IMR-90 (cell line): ENCODE data around the gene SAP30BP. TPM values are rescaled to one million over a fixed set of nuclear protein-coding genes. Genes with fewer than 3 reads are reported as not detected.

ENCODE experiments used
- ATAC-seq: fragments of 200-7000 bp; cut with Tn5 transposase; 2 replicates; pipeline ENCODE4 v1.9.1; 2020; ENCODE audit warnings: low read depth, mild to moderate bottlenecking, moderate library complexity
- BruUV-seq: library from RNA; stranded (reverse); fragments of 400-500 nt; replicated peaks from 2 replicates; lab custom pipeline; 2021; lab: Mats Ljungman, UMichigan
- CTCF ChIA-PET: fragments of 300-600 bp; formaldehyde crosslinking; extraction: SDS; loops from one replicate; lab custom pipeline; 2021; ENCODE audit warnings: antibody characterized with exemption; lab: Yijun Ruan, JAX
- POLR2A ChIA-PET: fragments of 300-600 bp; sonication (Branson Sonifier 250); formaldehyde crosslinking; loops from one replicate; lab custom pipeline; 2022; ENCODE audit warnings: antibody characterized with exemption; ENCODE audit not compliant: unreplicated experiment; lab: Charles Lee
- DNase-seq: peaks from one replicate; pipeline ENCODE4 v3.0.0; 2013
- H2AFZ ChIP-seq: replicated peaks from 2 replicates; pipeline ENCODE3; 2013; ENCODE audit warnings: low read length, mild to moderate bottlenecking; ENCODE audit not compliant: poor library complexity
- H2AK5ac ChIP-seq: 2 replicates; pipeline ENCODE4 v1.6.1; 2013; ENCODE audit warnings: low read depth, low read length, inconsistent platforms
- H2AK9ac ChIP-seq: replicated peaks from 2 replicates; pipeline ENCODE3; 2013; ENCODE audit warnings: mild to moderate bottlenecking, low read depth, low read length, moderate library complexity; ENCODE audit not compliant: poor library complexity
- H2BK120ac ChIP-seq: 2 replicates; pipeline ENCODE4 v1.6.1; 2013; ENCODE audit warnings: low read depth, low read length, inconsistent platforms
- H2BK15ac ChIP-seq: 3 replicates; pipeline ENCODE4 v1.6.1; 2013; ENCODE audit warnings: low read depth, low read length, inconsistent platforms
- H2BK20ac ChIP-seq: 2 replicates; pipeline ENCODE4 v1.6.1; 2013; ENCODE audit warnings: low read depth, mild to moderate bottlenecking, inconsistent platforms, low read length, moderate library complexity
- H2BK5ac ChIP-seq: 2 replicates; pipeline ENCODE4 v1.6.1; 2013; ENCODE audit warnings: mild to moderate bottlenecking, low read depth, low read length, inconsistent platforms; ENCODE audit not compliant: poor library complexity, severe bottlenecking
- H3K14ac ChIP-seq: replicated peaks from 2 replicates; pipeline ENCODE4 v1.6.1; 2013; ENCODE audit warnings: low read depth, low read length, inconsistent platforms
- H3K18ac ChIP-seq: 2 replicates; pipeline ENCODE4 v1.6.1; 2013; ENCODE audit warnings: low read depth, low read length, control low read depth
- H3K23ac ChIP-seq: 2 replicates; pipeline ENCODE4 v1.6.1; 2013; ENCODE audit warnings: low read depth, low read length, inconsistent platforms
- H3K27ac ChIP-seq: 2 replicates; pipeline ENCODE4 v1.5.1; 2013; ENCODE audit warnings: mild to moderate bottlenecking, control low read depth, low read length; ENCODE audit not compliant: insufficient read depth
- H3K27me3 ChIP-seq: 2 replicates; pipeline ENCODE4 v1.6.1; 2013; ENCODE audit warnings: low read length; ENCODE audit not compliant: control insufficient read depth, insufficient read depth
- H3K36me3 ChIP-seq: 2 replicates; pipeline ENCODE4 v1.6.1; 2013; ENCODE audit warnings: low read length, mixed read lengths; ENCODE audit not compliant: control insufficient read depth, insufficient read depth
- H3K4ac ChIP-seq: 2 replicates; pipeline ENCODE4 v1.6.1; 2013; ENCODE audit warnings: low read depth, low read length, inconsistent platforms
- H3K4me1 ChIP-seq: 2 replicates; pipeline ENCODE4 v1.6.1; 2013; ENCODE audit warnings: low read length, mixed read lengths; ENCODE audit not compliant: control insufficient read depth, insufficient read depth
- H3K4me2 ChIP-seq: 2 replicates; pipeline ENCODE4 v1.6.1; 2013; ENCODE audit warnings: low read depth, mild to moderate bottlenecking, control low read depth, low read length, moderate library complexity
- H3K4me3 ChIP-seq: 2 replicates; pipeline ENCODE4 v1.5.1; 2013; ENCODE audit warnings: low read depth, mild to moderate bottlenecking, control low read depth, low read length, moderate library complexity; ENCODE audit not compliant: insufficient read depth
- H3K56ac ChIP-seq: 2 replicates; pipeline ENCODE4 v1.6.1; 2013; ENCODE audit warnings: low read length, inconsistent platforms; ENCODE audit not compliant: insufficient read depth; ENCODE audit errors: extremely low read depth
- H3K79me1 ChIP-seq, 2 experiments: 2 replicates each; pipeline ENCODE4 v1.6.1; 2013; ENCODE audit warnings: low read length in 2 of 2, inconsistent platforms in 1 of 2, low read depth in 1 of 2
- H3K9ac ChIP-seq: 2 replicates; pipeline ENCODE4 v1.6.1; 2013; ENCODE audit warnings: low read depth, low read length, control low read depth
- H3K9me1 ChIP-seq: 2 replicates; pipeline ENCODE4 v1.6.1; 2013; ENCODE audit warnings: low read length, inconsistent platforms; ENCODE audit not compliant: insufficient read depth
- H3K9me3 ChIP-seq: 2 replicates; pipeline ENCODE4 v1.6.1; 2013; ENCODE audit warnings: low read length; ENCODE audit not compliant: control insufficient read depth, insufficient read depth
- H4K20me1 ChIP-seq: 2 replicates; pipeline ENCODE4 v1.6.1; 2013; ENCODE audit warnings: low read length, inconsistent platforms; ENCODE audit not compliant: insufficient read depth
- H4K5ac ChIP-seq: 2 replicates; pipeline ENCODE4 v1.6.1; 2013; ENCODE audit warnings: mild to moderate bottlenecking, low read depth, low read length, control low read depth
- H4K8ac ChIP-seq, 2 experiments: 2 replicates each; pipeline ENCODE4 v1.6.1; 2013; ENCODE audit warnings: low read depth in 2 of 2, low read length in 2 of 2, control low read depth in 1 of 2, inconsistent platforms in 1 of 2
- H4K91ac ChIP-seq: 2 replicates; pipeline ENCODE4 v1.6.1; 2013; ENCODE audit warnings: low read depth, low read length, inconsistent platforms; ENCODE audit not compliant: insufficient read depth
- BHLHE40 ChIP-seq: fragments of 150-350 bp; IDR thresholded peaks from 2 replicates; pipeline ENCODE4 v1.6.1; 2016; ENCODE audit warnings: mild to moderate bottlenecking, low read depth, low read length
- CEBPB ChIP-seq: IDR thresholded peaks from 2 replicates; pipeline ENCODE4 v1.6.1; 2012; ENCODE audit warnings: low read depth, low read length, improper control_type of control experiment
- CHD1 ChIP-seq: IDR thresholded peaks from 2 replicates; pipeline ENCODE4 v1.6.1; 2012; ENCODE audit warnings: low read depth, low read length, improper control_type of control experiment
- FOS ChIP-seq: fragments of 150-350 bp; IDR thresholded peaks from 2 replicates; pipeline ENCODE4 v1.6.1; 2016; ENCODE audit warnings: low read depth, low read length
- MAFK ChIP-seq: IDR thresholded peaks from 2 replicates; pipeline ENCODE4 v1.6.1; 2012; ENCODE audit warnings: low read depth, low read length, improper control_type of control experiment
- MAZ ChIP-seq: IDR thresholded peaks from 2 replicates; pipeline ENCODE4 v1.6.1; 2012; ENCODE audit warnings: low read depth, mild to moderate bottlenecking, low read length, improper control_type of control experiment, moderate library complexity, borderline replicate concordance
- MXI1 ChIP-seq: IDR thresholded peaks from 2 replicates; pipeline ENCODE4 v1.6.1; 2012; ENCODE audit warnings: low read depth, mild to moderate bottlenecking, low read length, moderate library complexity, borderline replicate concordance
- NFE2L2 ChIP-seq: fragments of 150-350 bp; IDR thresholded peaks from 2 replicates; pipeline ENCODE4 v1.6.1; 2016; ENCODE audit warnings: low read depth, mild to moderate bottlenecking, low read length
- POLR2A ChIP-seq: IDR thresholded peaks from 2 replicates; pipeline ENCODE4 v1.6.1; 2012; ENCODE audit warnings: mild to moderate bottlenecking, low read depth, low read length
- RAD21 ChIP-seq: IDR thresholded peaks from 2 replicates; pipeline ENCODE4 v1.6.1; 2012; ENCODE audit warnings: low read length, improper control_type of control experiment
- RCOR1 ChIP-seq: IDR thresholded peaks from 2 replicates; pipeline ENCODE4 v1.6.1; 2012; ENCODE audit warnings: mild to moderate bottlenecking, low read length, improper control_type of control experiment; ENCODE audit not compliant: insufficient replicate concordance
- RFX5 ChIP-seq: IDR thresholded peaks from 2 replicates; pipeline ENCODE4 v1.8.0; 2012; ENCODE audit warnings: low read depth, mild to moderate bottlenecking, low read length, moderate library complexity
- WGBS, 2 experiments: methylation state at CpG; one replicate each; pipeline versions ENCODE4 v1.1.5 to v1.1.7; 2013; ENCODE audit warnings: missing lambda C conversion rate in 2 of 2; ENCODE audit not compliant: insufficient read length in 1 of 2; ENCODE audit errors: extremely low coverage in 2 of 2; 5-methylcytosine and 5-hydroxymethylcytosine counted together
- dilution Hi-C: fragments of 300-500 bp; cut with HindIII; formaldehyde crosslinking; loops from one replicate; pipeline ENCODE4 v1.14.3; 2018; ENCODE audit warnings: low sequenced_read_pairs; ENCODE audit not compliant: unreplicated experiment
- in situ Hi-C: fragments of 300-500 bp; cut with MboI; formaldehyde crosslinking; loops from 3 replicates; pipeline ENCODE4 v1.14.3; 2019; ENCODE audit warnings: low sequenced_read_pairs, inconsistent platforms, mixed read lengths
- intact Hi-C: fragments of 100-400 bp; cut with micrococcal nuclease; formaldehyde crosslinking; loops from 2 replicates; pipeline ENCODE4 v1.10.0; 2022
- polyA plus RNA-seq, 3 experiments: library from polyadenylated mRNA; depleted of rRNA; stranded (reverse); fragments of >200 nt; gene quantifications; 2 replicates each; pipeline ENCODE4 v1.2.3, GENCODE V29; 2012; ENCODE audit warnings: low replicate concordance in 1 of 3
- total RNA-seq: library from RNA; depleted of rRNA; stranded (reverse); fragments of >200 nt; gene quantifications from 2 replicates; pipeline ENCODE4 v1.2.3, GENCODE V29; 2012
- TF ChIP-seq, protein P1 (sequence below): fragments of 150-350 bp; IDR thresholded peaks from 2 replicates; pipeline ENCODE4 v1.6.1; 2016; ENCODE audit warnings: low read depth, mild to moderate bottlenecking, low read length, moderate library complexity, borderline replicate concordance
- TF ChIP-seq, protein P2 (sequence below): conservative IDR thresholded peaks from 2 replicates; pipeline ENCODE4 v1.5.1; 2012; ENCODE audit warnings: mild to moderate bottlenecking, low read depth, low read length, improper control_type of control experiment
- TF ChIP-seq, protein P3 (sequence below): fragments of 150-350 bp; IDR thresholded peaks from 2 replicates; pipeline ENCODE4 v1.6.1; 2017; ENCODE audit warnings: mild to moderate bottlenecking, antibody characterized with exemption, low read length, low read depth

Gene SAP30BP
- total and polyA plus RNA-seq, 2 of the 4 experiments (the other 2 are of a cell fraction): 70.4 to 139 TPM

DNA sequence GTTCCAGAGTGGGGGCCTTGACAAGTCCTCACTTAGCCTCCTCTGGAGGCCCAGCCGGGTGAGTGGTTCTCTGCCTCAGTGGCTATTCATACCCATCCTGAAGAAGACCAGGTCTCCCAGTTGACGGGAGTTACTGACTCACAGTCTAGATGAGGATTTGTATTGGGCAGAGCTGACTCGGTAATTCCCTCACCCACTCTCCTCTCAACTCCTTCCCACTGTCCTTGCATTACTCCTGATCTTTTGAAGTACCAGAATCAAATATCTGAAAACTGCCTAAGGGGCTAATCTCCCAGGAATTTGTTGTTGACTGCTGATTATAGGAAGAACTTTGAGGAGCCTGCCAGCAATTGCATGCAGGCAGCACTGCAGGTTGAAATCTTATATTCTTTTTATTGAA is 14.2 kb downstream of the SAP30BP start:
- dilution Hi-C loops (no loop called here), in situ Hi-C loops (no loop called here), intact Hi-C loops (no loop called here)
- ATAC-seq: peak; percentile 10; the same call in 1 of the 2 replicates
- H3K23ac ChIP-seq: no peak overlapping the region
- WGBS, 2 experiments: no CpG with 5 or more reads among the region's 3 CpGs
- no peak overlapping the region for H3K4me3 ChIP-seq
- H4K8ac ChIP-seq: no peak overlapping the region
- peaks cover 33% of the 10 kb centered on the region for H4K20me1 ChIP-seq
- H2BK120ac ChIP-seq: no peak overlapping the region
- H2BK15ac ChIP-seq: no peak overlapping the region
- no peaks in the 10 kb centered on the region for H3K27me3 ChIP-seq
- ChIA-PET POLR2A (no interaction called here), CTCF (interaction anchor here (1.2 to 5.7 kb wide), 2 partner anchors 67 to 69 kb away, joined by 3 to 18 read pairs; no protein-coding TSS in a partner anchor)
- peak; percentile 58 for DNase-seq
- no peaks in the 10 kb centered on the region for H3K9me3 ChIP-seq
- no peak overlapping the region for H3K4me2 ChIP-seq
- TF ChIP-seq MAFK: no peak
- TF ChIP-seq, protein P1, sequence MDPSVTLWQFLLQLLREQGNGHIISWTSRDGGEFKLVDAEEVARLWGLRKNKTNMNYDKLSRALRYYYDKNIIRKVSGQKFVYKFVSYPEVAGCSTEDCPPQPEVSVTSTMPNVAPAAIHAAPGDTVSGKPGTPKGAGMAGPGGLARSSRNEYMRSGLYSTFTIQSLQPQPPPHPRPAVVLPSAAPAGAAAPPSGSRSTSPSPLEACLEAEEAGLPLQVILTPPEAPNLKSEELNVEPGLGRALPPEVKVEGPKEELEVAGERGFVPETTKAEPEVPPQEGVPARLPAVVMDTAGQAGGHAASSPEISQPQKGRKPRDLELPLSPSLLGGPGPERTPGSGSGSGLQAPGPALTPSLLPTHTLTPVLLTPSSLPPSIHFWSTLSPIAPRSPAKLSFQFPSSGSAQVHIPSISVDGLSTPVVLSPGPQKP: no peak
- no peak for TF ChIP-seq FOS
- TF ChIP-seq RCOR1: no peak
- TF ChIP-seq BHLHE40: no peak
- TF ChIP-seq RAD21: no peak
- no peak for TF ChIP-seq POLR2A
- TF ChIP-seq, protein P2, sequence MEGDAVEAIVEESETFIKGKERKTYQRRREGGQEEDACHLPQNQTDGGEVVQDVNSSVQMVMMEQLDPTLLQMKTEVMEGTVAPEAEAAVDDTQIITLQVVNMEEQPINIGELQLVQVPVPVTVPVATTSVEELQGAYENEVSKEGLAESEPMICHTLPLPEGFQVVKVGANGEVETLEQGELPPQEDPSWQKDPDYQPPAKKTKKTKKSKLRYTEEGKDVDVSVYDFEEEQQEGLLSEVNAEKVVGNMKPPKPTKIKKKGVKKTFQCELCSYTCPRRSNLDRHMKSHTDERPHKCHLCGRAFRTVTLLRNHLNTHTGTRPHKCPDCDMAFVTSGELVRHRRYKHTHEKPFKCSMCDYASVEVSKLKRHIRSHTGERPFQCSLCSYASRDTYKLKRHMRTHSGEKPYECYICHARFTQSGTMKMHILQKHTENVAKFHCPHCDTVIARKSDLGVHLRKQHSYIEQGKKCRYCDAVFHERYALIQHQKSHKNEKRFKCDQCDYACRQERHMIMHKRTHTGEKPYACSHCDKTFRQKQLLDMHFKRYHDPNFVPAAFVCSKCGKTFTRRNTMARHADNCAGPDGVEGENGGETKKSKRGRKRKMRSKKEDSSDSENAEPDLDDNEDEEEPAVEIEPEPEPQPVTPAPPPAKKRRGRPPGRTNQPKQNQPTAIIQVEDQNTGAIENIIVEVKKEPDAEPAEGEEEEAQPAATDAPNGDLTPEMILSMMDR: no peak
- TF ChIP-seq CHD1: no peak
- no peak for TF ChIP-seq CEBPB
- TF ChIP-seq MAZ: no peak
- TF ChIP-seq MXI1: no peak
- no peak for TF ChIP-seq NFE2L2
- TF ChIP-seq RFX5: no peak
- TF ChIP-seq, protein P3, sequence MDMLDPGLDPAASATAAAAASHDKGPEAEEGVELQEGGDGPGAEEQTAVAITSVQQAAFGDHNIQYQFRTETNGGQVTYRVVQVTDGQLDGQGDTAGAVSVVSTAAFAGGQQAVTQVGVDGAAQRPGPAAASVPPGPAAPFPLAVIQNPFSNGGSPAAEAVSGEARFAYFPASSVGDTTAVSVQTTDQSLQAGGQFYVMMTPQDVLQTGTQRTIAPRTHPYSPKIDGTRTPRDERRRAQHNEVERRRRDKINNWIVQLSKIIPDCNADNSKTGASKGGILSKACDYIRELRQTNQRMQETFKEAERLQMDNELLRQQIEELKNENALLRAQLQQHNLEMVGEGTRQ: no peak
- H3K56ac ChIP-seq: no peak overlapping the region
- H3K18ac ChIP-seq: no peak overlapping the region
- peaks cover 23% of the 10 kb centered on the region for H3K36me3 ChIP-seq
- H3K4me1 ChIP-seq: peaks cover 8% of the 10 kb centered on the region
- no TSS peak for BruUV-seq
- H3K9me1 ChIP-seq: peaks cover 14% of the 10 kb centered on the region
- H2BK5ac ChIP-seq: no peak overlapping the region
- no peak overlapping the region for H3K4ac ChIP-seq
- no peak overlapping the region for H4K5ac ChIP-seq
- H2BK20ac ChIP-seq: no peak overlapping the region
- H2AK9ac ChIP-seq: no peak overlapping the region
- H4K91ac ChIP-seq: no peak overlapping the region
- peaks cover 53 to 73% of the 10 kb centered on the region in 2 experiments for H3K79me1 ChIP-seq
- no peak overlapping the region for H3K9ac ChIP-seq
- H3K14ac ChIP-seq: no peak overlapping the region
- no peak overlapping the region for H3K27ac ChIP-seq
- no peak overlapping the region for H2AFZ ChIP-seq
- no peak overlapping the region for H2AK5ac ChIP-seq
